K562 (cell line): ENCODE results near the gene NLRX1. TPM values are rescaled to one million over a fixed set of nuclear protein-coding genes. Genes with fewer than 3 reads are reported as not detected.

Experiments
- ATAC-seq: fragments of 200-7000 bp; cut with Tn5 transposase; 3 replicates; pipeline ENCODE4 v1.9.1; 2020; ENCODE audit warnings: moderate library complexity
- BruUV-seq: library from RNA; stranded (reverse); fragments of 400-500 nt; replicated peaks from 2 replicates; lab custom pipeline; 2021; lab: Mats Ljungman, UMichigan
- CTCF ChIA-PET: fragments of 300-600 bp; formaldehyde crosslinking; extraction: SDS; loops from one replicate; lab custom pipeline; 2021; ENCODE audit warnings: low intra/inter-chr PET ratio; lab: Yijun Ruan, JAX
- POLR2A ChIA-PET: fragments of 300-600, 350-650 bp; sonication (Branson Sonifier 250); formaldehyde crosslinking; extraction: SDS; loops from one replicate; lab custom pipeline; 2021; ENCODE audit warnings: antibody characterized with exemption, inconsistent platforms; lab: Yijun Ruan, JAX
- DNase-seq, 4 experiments: peaks; one replicate each; pipeline versions ENCODE4 v3.0.0 to v3.0.0-alpha.2; 2011 to 2018; ENCODE audit warnings: low spot score in 3 of 4, mixed read lengths in 3 of 4; ENCODE audit errors: extremely low read depth in 1 of 4
- FAIRE-seq: peaks from 2 replicates; lab custom pipeline; 2011; peaks lifted over from hg19 to GRCh38; lab: Jason Lieb, UNC
- H2AFZ ChIP-seq: 2 replicates; pipeline ENCODE4 v1.6.0; 2011; ENCODE audit warnings: low read depth, low read length, control low read depth, inconsistent platforms
- H3K27ac ChIP-seq: fragments of 200-600 bp; 3 replicates; pipeline ENCODE4 v1.8.0; 2011; ENCODE audit warnings: low read depth, mild to moderate bottlenecking, control low read depth, inconsistent platforms, low read length, moderate library complexity, mixed read lengths; ENCODE audit errors: extremely low read depth
- H3K27me3 ChIP-seq, 2 experiments: fragments of 300-600 bp in 1 of 2; 2 replicates in 1 of 2; 3 replicates in 1 of 2; pipeline versions ENCODE4 v1.6.0 to v1.8.0; 2011; ENCODE audit warnings: inconsistent platforms in 2 of 2, low read length in 2 of 2, mild to moderate bottlenecking in 1 of 2, mixed read lengths in 1 of 2, moderate library complexity in 1 of 2; ENCODE audit not compliant: control insufficient read depth in 2 of 2, insufficient read depth in 2 of 2
- H3K36me3 ChIP-seq: fragments of 300-600 bp; 3 replicates; pipeline ENCODE4 v1.8.0; 2011; ENCODE audit warnings: mild to moderate bottlenecking, low read length, inconsistent platforms; ENCODE audit not compliant: control insufficient read depth, insufficient read depth
- H3K4me1 ChIP-seq, 2 experiments: fragments of 200-600 bp in 1 of 2; replicated peaks in 1 of 2; 2 replicates in 1 of 2; 3 replicates in 1 of 2; pipeline versions ENCODE4 v1.5.1 to v1.8.0; 2011; ENCODE audit warnings: inconsistent platforms in 2 of 2, low read length in 2 of 2, mild to moderate bottlenecking in 1 of 2, mixed read lengths in 1 of 2, moderate library complexity in 1 of 2; ENCODE audit not compliant: control insufficient read depth in 2 of 2, insufficient read depth in 2 of 2
- H3K4me2 ChIP-seq: 2 replicates; pipeline ENCODE4 v1.6.1; 2011; ENCODE audit warnings: low read length, control low read depth, inconsistent platforms, mixed read lengths; ENCODE audit not compliant: insufficient read depth
- H3K4me3 ChIP-seq: fragments of 200-600 bp; sonication (generic), shearing (Covaris generic); 2 replicates; pipeline ENCODE4 v1.5.1; 2016; ENCODE audit warnings: control low read depth, inconsistent platforms
- H3K79me2 ChIP-seq: fragments of 200-600 bp; 3 replicates; pipeline ENCODE4 v1.8.0; 2011; ENCODE audit warnings: low read length, inconsistent platforms; ENCODE audit not compliant: control insufficient read depth, insufficient read depth
- H3K9ac ChIP-seq, 2 experiments: 2 replicates each; pipeline versions ENCODE4 v1.6.0 to v1.6.1; 2011; ENCODE audit warnings: low read depth in 2 of 2, low read length in 2 of 2, control low read depth in 1 of 2, inconsistent platforms in 1 of 2, mild to moderate bottlenecking in 1 of 2, mixed read lengths in 1 of 2; ENCODE audit not compliant: insufficient read depth in 1 of 2
- H3K9me1 ChIP-seq: one replicate; pipeline ENCODE4 v1.6.0; 2011; ENCODE audit warnings: inconsistent platforms, mild to moderate bottlenecking, low read length, moderate library complexity; ENCODE audit not compliant: control insufficient read depth, insufficient read depth
- H3K9me3 ChIP-seq: replicated peaks from 2 replicates; pipeline ENCODE4 v1.5.1; 2011; ENCODE audit warnings: low read depth, low read length, inconsistent platforms; ENCODE audit not compliant: control insufficient read depth, insufficient read depth
- H4K20me1 ChIP-seq: replicated peaks from 2 replicates; pipeline ENCODE4 v1.6.1; 2011; ENCODE audit warnings: low read length, inconsistent platforms, mixed read lengths; ENCODE audit not compliant: control insufficient read depth, insufficient read depth
- NFIC ChIP-seq: fragments of 450-650 bp; IDR thresholded peaks from 2 replicates; pipeline ENCODE4 v1.6.1; 2017; ENCODE audit warnings: mild to moderate bottlenecking, inconsistent platforms
- SP2 ChIP-seq: IDR thresholded peaks from 2 replicates; pipeline ENCODE4 v1.6.1; 2011; ENCODE audit warnings: mild to moderate bottlenecking, low read depth, low read length, moderate library complexity; ENCODE audit not compliant: poor library complexity, severe bottlenecking; ENCODE audit errors: extremely low read depth
- SRSF1 ChIP-seq: fragments of 200-400 bp; formaldehyde crosslinking; IDR thresholded peaks from 2 replicates; pipeline ENCODE4 v1.6.1; 2017; ENCODE audit warnings: mild to moderate bottlenecking, low read depth, low read length, moderate library complexity
- WGBS: fragments of 100-300 bp; shearing (Covaris generic); methylation state at CpG from one replicate; pipeline ENCODE4 v1.1.6; 2016; ENCODE audit warnings: low coverage, mixed read lengths; ENCODE audit not compliant: insufficient coverage; ENCODE audit errors: missing lambda C conversion rate; 5-methylcytosine and 5-hydroxymethylcytosine counted together
- in situ Hi-C: fragments of 300-500 bp; cut with MboI; formaldehyde crosslinking; loops from 4 replicates; pipeline ENCODE4 v1.15.0; 2018; ENCODE audit warnings: inconsistent platforms, mixed read lengths
- intact Hi-C: fragments of 100-400 bp; cut with micrococcal nuclease; formaldehyde crosslinking; loops from 2 replicates; pipeline ENCODE4 v1.14.2; 2022
- polyA plus RNA-seq, 8 experiments: library from polyadenylated mRNA; depleted of rRNA in 4 of 8; stranded (reverse) in 5 of 8; unstranded in 3 of 8; fragments of >200 nt; fragmentation: Nextera tagmentation in 2 of 8; fragmentation: Illumina TruSeq in 1 of 8; extraction: Ambion mirVana in 2 of 8; extraction: Trizol in 1 of 8; gene quantifications; 2 replicates each; pipeline versions ENCODE4 v1.2.1 to v1.2.3, GENCODE V29; 2011 to 2014; ENCODE audit warnings: inconsistent platforms in 1 of 8, missing spikeins in 1 of 8
- total RNA-seq, 7 experiments: library from RNA; depleted of rRNA in 6 of 7; stranded (reverse); fragments of >200 nt in 6 of 7; fragmentation: Illumina TruSeq in 2 of 7; extraction: Trizol in 2 of 7; gene quantifications; 2 replicates each; pipeline versions ENCODE4 v1.2.1 to v1.2.3, GENCODE V29; 2011 to 2021; ENCODE audit warnings: low replicate concordance in 1 of 7
- TF ChIP-seq, protein P1 (sequence below), 2 experiments: fragments of 450-650 bp; formaldehyde crosslinking in 1 of 2; IDR thresholded peaks; 2 replicates each; pipeline versions ENCODE4 v1.4.0 to v1.6.1; 2014 to 2020; ENCODE audit warnings: mild to moderate bottlenecking in 2 of 2, borderline replicate concordance in 1 of 2, low read depth in 1 of 2

The NLRX1 gene
- total and polyA plus RNA-seq, 9 of the 15 experiments (the other 6 are each of a cell fraction or from before 2014, with no cell fraction given): 0.04 to 2.3 (median 0.69) TPM

DNA sequence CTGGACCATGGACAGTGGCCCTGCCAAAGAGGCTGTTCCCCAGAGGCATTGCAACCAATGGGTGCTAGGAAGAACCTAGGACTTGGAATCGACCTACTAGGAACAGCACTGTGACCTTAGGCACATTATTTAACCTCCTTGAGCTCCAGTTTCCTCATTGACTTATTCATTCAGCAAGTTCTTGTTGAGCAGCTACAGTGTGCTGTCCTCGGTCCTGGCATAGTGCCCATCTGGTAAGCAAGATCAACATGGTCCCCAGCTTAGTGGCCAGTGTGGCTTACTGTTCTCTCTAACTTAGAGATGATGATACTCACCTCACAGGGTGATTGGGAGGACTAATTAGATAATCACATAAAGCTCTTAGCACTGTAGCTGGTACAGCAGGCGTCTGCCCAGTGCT lies 11.5 kb upstream of the NLRX1 start:
- FAIRE-seq (peak; percentile 6), DNase-seq (no peak), ATAC-seq (no peak)
- 0 out of 4 replicates have a peak overlapping the region, but pooled peaks of 1 of the 2 experiments have one; percentile 24 for H3K9ac ChIP-seq
- H3K9me1 ChIP-seq: no peaks in the 10 kb centered on the region
- H3K27ac ChIP-seq: no peak overlapping the region
- CTCF ChIA-PET: no interaction called here
- H2AFZ ChIP-seq: no peak overlapping the region
- intact Hi-C loops (loop anchor here (5.0 kb wide), 1 partner anchor 55 kb away; the partner anchor contains the start of gene DPAGT1), in situ Hi-C loops (no loop called here)
- H3K36me3 ChIP-seq: no peaks in the 10 kb centered on the region
- peaks cover 3 to 42% of the 10 kb centered on the region in 2 experiments; a peak in 3 of 5 replicates for H3K27me3 ChIP-seq
- H3K9me3 ChIP-seq: no peaks in the 10 kb centered on the region
- BruUV-seq: no TSS peak
- H4K20me1 ChIP-seq: no peaks in the 10 kb centered on the region
- no peak overlapping the region for H3K4me2 ChIP-seq
- no peak overlapping the region for H3K4me3 ChIP-seq
- H3K79me2 ChIP-seq: no peaks in the 10 kb centered on the region
- 13% methylated on average over 3 of the region's 3 CpGs for WGBS
- POLR2A ChIA-PET: interaction anchor here (0.6 kb wide), 1 partner anchor 75 kb away, joined by 3 read pairs; no protein-coding TSS in a partner anchor
- peaks cover 15 to 20% of the 10 kb centered on the region in 2 experiments; a peak in 4 of 5 replicates for H3K4me1 ChIP-seq
- TF ChIP-seq SP2: no peak
- TF ChIP-seq, protein P1, sequence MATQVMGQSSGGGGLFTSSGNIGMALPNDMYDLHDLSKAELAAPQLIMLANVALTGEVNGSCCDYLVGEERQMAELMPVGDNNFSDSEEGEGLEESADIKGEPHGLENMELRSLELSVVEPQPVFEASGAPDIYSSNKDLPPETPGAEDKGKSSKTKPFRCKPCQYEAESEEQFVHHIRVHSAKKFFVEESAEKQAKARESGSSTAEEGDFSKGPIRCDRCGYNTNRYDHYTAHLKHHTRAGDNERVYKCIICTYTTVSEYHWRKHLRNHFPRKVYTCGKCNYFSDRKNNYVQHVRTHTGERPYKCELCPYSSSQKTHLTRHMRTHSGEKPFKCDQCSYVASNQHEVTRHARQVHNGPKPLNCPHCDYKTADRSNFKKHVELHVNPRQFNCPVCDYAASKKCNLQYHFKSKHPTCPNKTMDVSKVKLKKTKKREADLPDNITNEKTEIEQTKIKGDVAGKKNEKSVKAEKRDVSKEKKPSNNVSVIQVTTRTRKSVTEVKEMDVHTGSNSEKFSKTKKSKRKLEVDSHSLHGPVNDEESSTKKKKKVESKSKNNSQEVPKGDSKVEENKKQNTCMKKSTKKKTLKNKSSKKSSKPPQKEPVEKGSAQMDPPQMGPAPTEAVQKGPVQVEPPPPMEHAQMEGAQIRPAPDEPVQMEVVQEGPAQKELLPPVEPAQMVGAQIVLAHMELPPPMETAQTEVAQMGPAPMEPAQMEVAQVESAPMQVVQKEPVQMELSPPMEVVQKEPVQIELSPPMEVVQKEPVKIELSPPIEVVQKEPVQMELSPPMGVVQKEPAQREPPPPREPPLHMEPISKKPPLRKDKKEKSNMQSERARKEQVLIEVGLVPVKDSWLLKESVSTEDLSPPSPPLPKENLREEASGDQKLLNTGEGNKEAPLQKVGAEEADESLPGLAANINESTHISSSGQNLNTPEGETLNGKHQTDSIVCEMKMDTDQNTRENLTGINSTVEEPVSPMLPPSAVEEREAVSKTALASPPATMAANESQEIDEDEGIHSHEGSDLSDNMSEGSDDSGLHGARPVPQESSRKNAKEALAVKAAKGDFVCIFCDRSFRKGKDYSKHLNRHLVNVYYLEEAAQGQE (IDR thresholded peaks at IDR 0.05; ENCODE audit: borderline replicate concordance): peak; percentile 56
- TF ChIP-seq, protein P1 (CRISPR knock-in tag; IDR thresholded peaks at IDR 0.05; ENCODE audit: low read depth): no peak
- no peak for TF ChIP-seq SRSF1
- peak; percentile 85 for TF ChIP-seq NFIC
- TF ChIP-seq, all 486 proteins: peak for 2
